CD4-positive, alpha-beta T cell treated with Interleukin-17A for 1 hour (primary cell): Measurements from ENCODE around the gene NPIPA3.
"Not testable (repeated sequence)": the region's sequence is repeated elsewhere in the genome, so short reads cannot be mapped to it uniquely, and the experiment has no call there.

Source experiments
- DNase-seq: peaks from one replicate; pipeline ENCODE4 v3.0.0-alpha.2; 2020

Gene NPIPA3

DNA sequence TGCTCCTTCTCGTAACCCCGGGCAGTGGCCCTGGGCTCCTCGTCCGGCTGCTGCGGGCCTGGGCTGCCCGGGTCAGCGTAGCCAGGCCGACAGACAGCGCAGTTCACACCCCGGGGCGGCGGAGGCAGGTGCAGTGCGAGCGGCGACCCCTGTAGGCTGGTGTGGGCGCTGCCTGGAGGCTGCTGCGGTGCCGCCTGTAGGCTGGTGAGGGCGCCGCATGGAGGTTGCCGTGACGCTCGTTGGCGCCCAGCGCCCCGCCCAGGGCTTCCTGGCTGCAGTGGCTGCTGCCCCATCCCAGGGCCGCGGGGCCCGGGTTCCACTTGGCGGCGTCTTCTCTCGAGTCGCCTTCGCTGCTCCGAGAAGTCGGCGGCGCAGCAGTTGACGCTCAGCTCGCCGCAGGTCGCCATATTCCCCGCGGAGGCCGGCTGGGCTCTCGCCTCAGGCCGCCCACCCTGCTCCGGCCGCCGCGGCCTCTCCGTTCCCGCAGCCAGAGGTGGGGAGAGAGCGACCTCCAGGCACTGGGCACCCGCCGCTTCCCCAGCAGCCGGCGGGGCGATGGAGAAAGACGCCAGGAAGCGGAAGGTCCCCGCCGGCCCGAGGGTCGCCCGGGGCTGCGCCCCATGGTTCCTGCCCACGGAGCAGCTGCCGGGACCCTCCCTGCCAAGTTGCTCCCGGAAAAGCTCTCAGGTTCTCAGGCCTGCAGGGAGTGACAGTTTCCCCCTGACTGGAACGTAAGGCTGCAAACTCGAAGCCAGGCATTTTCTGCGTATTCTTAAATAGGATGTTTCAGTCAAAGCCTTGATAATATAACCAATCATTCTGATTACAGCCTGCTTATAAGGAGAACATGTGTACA, 39.3 kb downstream of the NPIPA3 start, which contains the start of gene NPIPA2:
Gene NPIPA2 (plus strand): TSS at position 261 of the 856 bp plus-strand sequence. CDS start 5,533 bp downstream, outside the sequence.
- DNase-seq: not testable (repeated sequence)

- not testable (repeated sequence) for DNase-seq
Measured at GRCh38 chr16:14773654-14774053, 70.4 kb downstream of the NPIPA3 start.

GRCh38 chr16:14775624-14776023, 72.4 kb downstream of the NPIPA3 start:
- DNase-seq: not testable (repeated sequence)
